HG03571 (cell line): ENCODE data around the gene DKK1.

ENCODE experiments used
- ATAC-seq: cut with Tn5 transposase; IDR thresholded peaks from one replicate; pipeline ENCODE4 v1.9.1; 2021; ENCODE audit not compliant: unreplicated experiment

The DKK1 gene

DNA sequence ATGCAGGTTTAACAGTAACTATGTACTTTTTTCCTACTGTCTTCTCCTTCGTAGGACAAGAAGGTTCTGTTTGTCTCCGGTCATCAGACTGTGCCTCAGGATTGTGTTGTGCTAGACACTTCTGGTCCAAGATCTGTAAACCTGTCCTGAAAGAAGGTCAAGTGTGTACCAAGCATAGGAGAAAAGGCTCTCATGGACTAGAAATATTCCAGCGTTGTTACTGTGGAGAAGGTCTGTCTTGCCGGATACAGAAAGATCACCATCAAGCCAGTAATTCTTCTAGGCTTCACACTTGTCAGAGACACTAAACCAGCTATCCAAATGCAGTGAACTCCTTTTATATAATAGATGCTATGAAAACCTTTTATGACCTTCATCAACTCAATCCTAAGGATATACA, 2.4 kb downstream of the DKK1 start:
- no peak for ATAC-seq

DNA sequence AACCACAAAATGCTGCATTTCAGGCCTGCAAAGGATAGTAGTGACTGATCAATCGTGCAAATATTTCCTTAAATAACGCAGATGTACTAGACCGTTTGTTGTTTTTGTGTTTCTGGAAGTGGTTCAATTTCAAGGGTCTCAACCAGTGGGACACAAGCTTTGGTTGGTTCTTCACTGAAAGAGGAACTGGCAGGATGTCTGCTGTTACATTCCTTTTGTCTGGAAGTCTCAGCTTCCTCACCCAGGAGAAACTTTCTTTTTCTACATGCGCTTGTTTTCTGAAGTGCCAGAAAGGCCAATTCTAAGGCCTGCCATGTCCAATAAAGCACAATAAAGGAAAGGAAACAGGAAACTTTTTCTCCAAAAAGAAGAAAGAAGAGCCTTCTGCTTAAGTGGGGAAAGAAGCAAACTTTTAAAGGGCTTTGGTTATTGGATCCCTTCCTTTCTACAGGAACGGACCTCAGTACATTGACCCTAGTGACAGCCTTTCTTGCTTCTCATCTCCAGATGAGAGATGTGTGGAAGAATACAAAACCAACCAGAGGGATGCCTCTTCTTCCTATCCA, 4.1 kb downstream of the DKK1 start:
- ATAC-seq: no peak

DNA sequence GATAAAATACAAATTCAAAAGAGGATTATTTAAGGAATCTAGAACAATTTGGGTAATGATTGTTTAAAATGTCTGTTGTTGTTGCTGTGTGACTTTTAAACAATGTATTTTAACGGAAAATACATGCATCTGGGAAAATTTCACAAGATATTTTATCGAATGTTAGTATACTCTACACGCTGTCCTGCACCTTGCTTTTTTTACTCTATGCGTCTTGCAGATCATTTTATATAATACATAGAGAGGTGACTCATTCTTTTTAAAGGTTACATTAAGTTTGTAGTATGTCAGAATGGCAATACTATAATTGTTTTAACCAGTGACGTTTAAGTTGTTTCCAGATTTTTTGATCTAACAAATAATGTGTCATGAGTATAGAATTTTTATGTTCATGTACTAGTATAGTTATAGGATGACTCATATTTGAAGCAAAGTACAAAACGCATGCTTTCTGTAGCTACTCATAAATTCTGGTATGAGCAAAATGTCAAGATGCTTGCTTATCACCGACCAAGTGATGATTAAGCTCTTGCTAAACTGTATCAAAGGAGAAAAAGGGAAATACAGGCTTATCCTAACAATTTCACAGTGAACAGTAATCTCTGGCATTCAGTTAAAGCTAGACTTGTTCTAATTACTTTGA, 4.9 kb downstream of the DKK1 start:
- no peak for ATAC-seq

DNA sequence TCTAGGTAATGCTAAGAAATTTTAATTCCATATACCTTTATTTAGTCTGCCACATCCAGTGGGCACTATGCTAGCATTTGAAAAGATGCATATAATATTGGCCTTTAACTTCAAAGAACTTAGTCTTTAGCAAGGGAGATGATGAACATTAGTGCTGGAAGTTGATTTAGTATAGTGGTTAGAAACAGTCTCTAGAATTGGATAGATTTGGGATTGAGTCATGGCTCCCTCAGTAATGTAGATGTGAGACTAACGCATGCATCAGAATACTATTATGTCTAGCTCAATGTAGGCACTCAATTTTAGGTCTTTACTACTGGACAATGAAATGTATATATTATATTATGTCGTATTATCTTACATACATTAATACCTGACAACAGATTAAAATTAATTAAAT, 5.8 kb downstream of the DKK1 start:
- no peak for ATAC-seq

DNA sequence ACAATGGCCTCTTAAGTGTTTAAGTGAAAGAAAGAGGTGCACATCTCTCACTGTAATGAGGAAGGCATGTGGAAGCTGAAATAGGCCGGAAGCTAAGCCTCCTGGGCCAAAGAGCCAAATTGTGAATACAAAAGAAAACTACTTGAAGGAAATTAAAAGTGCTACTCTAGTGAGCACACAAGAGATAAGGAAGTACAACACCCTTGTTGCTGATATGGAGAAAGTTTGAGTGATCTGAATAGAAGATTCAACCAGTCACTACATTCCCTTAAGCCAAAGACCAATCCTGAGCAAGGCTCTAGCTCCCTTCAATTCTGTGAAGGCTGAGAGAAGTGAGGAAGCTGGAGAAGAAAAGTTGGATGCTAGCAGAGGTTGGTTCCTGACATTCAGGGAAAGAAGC, 8.2 kb downstream of the DKK1 start:
- ATAC-seq: no peak

DNA sequence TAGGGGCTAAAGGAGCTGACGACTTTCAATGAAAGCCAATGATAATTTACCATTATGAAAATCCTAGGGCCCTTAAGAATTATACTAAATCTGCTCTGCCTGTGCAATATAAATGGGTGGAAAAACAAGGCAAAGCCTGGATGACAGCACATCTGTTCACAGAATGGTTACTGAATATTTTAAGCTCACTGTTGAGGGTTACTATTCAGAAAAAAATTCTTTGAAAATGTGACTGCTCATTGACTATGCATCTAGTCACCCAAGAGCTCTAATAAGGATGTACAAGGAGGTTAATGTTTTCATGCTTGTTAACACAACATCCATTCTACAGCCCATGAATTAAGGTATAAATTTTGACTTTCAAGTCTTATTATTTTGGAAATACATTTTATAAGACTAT, 8.9 kb downstream of the DKK1 start:
- ATAC-seq: no peak

DNA sequence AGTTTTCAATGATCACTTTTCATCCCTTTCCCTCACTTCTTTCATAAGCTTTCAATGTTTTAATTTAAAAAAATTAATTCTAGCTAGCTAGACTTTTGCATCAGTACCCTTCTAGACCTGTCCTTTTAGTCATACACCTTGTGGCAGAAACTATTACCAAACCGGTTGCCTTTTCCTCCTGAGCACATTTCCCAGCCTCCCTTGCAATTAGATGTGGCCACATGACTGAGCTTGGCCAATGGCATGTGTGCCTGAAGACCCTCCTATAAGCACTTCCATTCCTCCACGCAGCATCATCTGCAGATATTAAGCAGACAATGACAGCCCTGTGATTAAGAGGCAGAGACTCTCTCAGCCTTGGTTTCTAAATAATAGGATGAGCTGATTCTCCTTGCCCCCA, 12.3 kb downstream of the DKK1 start:
- no peak for ATAC-seq

DNA sequence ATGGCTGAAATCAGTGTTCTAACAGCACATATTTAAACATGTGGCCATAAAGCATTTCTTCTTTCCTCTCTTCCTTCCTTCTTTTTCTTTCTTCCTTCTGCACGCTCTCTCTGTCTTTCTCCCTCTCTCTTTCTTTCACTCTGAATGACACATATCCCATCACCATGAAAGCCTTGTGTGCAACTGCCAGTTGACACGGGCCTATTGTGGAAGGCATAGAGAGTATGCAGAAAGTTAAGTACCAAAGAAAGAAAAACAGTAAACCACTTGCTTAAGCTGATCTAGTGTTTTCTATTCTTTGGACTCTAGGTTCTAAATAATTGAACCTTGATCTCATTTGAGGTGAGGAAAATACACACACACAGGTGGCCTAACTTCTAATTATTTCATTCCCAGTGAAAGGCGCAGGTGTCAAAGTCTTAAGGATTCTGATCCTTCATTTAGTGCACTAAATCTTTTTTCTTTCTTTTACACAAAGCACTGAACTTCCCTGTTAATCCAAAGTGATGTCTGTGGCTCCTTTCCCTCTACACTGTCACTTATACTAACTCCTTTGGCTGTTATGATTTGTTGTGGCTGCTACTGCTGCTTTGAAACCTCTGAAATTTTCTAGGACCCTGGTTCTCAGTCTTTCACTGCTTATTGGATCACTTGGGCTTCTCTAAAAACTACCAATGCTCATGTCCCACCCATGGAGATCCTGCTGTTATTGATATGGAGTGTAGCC, 17.7 kb downstream of the DKK1 start:
- no peak for ATAC-seq

DNA sequence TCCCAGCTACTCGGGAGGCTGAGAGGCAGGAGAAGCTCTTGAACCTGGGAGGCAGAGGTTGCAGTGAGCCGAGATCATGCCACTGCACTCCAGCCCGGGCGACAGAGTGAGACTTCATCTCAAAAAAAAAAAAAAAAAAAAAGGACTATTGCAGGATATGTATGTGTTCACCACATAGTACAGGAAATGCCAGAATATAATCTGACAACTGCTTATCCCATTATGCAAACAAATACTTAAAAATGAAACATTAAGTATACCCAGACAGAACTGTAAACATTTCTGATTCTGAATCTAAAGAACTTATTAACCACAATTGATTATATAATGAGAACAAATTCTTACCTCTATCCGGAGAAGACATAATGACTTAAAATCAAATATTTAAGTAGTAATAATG, 18.7 kb downstream of the DKK1 start:
- ATAC-seq: no peak

DNA sequence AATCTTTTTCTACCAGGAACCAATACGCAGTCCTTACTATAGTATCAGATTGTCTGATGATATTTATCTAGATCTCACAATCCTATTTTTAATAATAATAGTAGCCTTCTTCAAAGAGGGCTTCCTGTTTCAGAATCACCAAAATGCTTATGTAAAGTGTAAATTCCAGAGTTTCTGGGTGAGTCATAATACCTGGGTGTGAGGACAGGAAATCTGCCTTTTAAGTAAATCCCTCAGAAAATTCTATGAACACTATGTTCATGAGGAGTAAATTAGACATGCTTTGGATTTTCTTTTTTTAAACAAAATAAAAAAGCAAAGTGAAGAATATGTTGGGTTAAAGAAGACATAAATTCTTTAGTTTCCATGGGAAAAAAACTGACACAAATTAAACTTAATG, 20.5 kb downstream of the DKK1 start:
- no peak for ATAC-seq

DNA sequence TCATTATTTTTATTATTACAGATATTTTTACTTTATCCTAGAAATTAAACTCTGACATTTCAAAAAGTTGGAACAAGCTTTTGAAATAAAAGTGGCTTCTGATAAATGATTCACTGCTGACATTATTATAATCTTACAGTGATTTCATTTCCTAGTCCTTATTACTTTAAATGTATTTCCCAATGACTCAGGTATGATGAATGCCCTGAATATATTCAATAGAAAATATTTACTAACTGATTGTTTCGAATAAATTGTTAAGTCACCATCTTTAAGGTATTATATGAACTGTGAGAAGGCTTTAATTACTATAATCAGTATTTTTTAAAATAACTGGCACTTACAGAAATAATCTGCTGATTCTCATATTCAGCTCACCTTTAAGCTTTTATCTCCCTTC, 21.6 kb downstream of the DKK1 start:
- ATAC-seq: no peak

DNA sequence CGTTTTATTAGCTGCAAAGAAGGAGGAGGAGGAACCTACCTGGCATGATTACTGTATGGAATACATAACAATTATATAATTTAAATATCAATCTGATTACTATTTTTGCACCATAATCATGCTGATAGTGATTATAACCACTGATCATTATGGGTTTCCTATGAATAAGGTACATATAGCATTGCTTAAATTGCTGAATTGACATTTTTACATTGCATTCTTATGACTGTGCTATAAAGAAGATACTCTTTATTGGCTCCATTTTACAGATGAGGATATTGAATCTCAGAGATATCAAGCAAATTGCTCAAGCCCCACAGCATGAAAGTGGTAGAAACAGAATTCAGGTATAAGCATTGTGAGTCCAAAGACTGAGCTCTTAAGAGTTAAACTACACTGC, 23.1 kb downstream of the DKK1 start:
- ATAC-seq: no peak

DNA sequence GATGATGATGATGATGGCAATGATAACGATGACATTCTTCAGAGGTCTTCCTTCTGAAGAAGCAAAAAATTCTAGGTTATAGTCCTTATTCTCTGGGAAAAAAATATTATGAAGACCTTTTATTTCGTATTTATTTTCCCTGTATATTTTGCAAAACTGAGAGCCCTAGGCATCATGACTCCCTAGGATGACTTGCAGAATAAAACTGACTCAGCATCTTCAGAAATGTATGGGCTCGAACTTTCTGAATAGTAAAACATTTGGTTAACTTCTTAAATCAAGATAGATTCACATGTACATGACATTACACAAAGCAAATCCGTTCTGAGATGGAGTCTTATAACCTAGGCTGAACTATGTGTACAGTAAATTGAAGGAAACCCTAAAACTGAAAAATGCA, 29.4 kb downstream of the DKK1 start:
- no peak for ATAC-seq

DNA sequence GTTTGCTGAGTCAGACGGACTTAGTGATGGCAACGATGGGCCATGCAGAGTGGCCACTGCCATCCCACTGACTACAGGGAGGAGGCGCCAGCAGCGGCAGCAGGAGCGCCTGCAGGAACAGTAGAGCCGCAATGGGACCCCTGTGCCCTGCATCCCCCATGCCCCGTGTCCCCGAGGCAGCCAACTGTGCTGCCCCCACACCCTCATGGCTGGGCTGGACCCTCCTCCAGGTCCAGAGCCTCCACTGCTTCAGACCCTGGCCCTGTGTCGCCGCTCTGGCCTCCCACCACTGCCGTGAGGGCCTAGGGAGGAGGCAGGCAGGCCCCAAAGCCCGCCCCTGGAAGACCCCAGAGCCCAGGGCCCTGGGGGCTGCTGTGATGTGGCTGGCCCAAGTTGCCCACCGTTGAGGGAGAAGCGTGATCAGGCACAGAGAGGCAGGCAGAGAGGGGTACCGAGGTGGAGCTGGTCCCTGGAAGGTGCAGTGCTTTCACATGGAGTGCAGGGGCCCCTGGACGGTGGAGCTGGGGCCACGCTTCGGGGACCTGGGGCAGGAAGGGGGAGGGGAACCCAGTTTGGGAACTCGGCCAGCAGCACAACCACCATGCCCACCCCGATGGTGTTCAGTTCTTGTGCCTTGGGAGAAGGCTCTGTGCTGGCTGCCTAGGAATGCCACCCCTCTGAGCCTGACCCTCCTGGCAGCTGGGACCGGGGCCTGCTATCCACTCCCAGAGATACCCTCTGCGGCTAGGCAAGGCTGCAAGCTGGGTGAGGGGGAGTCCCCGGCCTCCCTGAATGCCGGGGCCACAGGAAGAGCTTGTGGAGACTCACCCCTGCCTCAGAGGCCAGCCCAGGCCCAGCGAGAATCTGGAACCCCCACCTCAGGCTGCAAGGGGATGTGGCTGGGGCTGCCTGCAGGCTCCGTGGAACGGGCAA, 32.6 kb downstream of the DKK1 start:
- ATAC-seq: no peak

DNA sequence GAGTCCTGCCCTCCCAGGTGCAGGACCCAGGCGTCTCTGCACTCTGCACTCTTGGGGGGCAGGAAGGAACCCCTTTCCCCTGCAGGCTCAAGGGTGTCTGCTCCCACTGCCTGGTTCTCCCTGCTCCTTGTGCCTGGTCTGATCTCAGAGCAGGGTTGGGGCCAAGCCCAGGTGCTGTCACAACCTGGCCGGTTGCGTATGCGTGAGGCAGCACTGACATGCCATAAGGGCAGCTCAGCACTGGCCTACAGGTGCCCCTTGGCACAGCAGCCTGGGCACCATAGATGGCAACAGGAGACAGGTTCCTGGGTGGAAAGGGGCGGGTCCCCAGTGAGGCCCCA, 33.2 kb downstream of the DKK1 start:
- no peak for ATAC-seq

DNA sequence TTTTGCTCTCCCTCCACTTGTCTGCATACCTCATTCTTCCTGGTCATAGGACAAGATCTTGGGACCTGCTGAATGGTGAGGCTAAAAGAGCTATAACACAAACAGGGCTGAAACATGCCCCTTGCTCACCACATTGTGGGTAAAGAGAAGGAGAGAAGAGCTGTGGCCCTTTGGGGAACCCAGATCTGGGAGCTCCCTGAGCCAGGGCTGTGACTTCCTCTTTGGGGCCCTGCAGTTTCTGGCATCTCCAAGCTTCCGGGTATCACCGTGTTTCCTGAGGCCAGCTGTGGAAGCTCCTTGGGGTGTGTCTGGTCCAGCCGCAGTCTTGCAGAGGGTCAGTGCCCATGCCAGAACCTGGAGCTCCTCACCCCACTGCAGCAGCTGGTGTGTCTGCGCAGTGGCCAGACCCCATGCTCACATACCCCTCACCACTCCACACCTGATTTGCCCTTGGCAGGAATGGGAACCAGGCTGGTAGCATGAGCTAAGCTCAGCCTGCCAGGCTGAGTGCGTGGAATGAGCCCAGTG, 34.0 kb downstream of the DKK1 start:
- ATAC-seq: no peak

DNA sequence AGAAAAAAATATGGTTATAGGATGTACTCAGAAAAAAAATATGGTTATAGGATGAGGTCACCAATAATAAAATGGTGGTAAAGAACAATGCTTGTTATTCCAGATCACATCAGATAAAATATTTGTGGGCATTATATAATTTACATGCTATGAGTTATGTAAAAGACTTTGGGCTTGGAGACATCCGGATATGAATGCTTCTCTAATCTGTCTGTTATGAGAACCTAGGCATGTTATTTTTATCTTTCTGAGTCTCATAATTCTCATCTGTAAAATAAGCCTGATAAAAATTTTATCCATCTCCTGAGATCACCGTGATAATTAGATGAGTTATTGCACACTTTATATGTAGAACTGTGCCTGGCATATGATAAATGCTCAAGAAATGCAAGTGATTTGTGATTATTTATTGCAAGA, 37.8 kb downstream of the DKK1 start:
- ATAC-seq: no peak

DNA sequence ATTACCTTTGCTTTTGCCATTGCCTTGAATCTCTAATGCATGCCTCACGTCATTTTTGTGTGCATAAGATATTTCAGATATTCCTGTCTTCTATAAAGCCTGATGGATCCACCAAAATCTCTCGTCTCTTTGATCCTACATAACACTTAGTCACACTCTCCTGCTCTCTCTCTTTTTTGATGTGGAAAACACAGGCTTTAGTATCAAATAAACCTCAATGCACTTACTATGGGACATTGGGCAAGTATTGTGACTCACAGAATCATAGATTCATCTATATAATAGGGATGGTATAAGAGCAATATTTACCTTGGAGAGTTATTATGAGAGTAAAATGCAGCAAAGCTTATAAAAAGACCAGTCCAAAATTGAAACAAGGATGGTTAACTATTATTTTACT, 39.1 kb downstream of the DKK1 start:
- ATAC-seq: no peak

DNA sequence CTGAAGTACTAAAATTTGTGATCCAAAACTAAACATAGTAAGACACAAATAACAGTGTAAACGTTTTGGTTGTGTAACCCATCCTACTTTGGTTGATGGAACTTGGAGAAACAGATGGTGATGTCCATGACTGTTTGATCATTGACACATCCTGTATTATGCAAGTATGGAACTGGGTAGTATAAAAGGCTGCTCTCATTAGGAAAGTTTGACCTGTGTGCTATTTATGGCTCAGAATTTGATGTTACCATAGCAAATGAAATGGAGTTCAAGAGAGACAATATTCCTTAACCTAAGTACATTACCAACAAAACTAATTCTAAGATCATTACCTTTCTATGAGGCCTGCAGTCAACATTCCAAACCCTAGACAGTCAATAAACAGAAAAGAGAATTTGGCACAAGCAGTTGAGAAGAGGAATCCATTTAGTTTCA, 39.9 kb downstream of the DKK1 start:
- no peak for ATAC-seq

DNA sequence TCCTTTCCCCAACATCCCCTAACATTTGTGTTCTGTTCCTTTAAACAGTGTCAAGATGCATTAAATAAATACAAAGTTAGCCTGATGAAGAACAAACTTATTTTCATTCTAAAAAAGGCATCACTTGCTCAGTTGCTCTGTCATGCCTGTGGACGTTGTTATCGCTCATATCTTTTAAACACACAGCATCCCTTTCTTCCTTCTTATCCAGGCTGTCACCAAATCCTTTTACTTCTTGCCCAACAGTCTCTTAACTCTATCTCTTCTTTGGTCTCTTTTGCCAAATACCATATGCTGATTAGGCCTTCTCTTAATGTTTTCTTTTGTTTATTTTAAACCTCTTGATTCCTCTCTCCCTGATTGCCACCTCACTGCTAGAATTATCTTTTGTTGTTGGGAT, 43.9 kb downstream of the DKK1 start:
- no peak for ATAC-seq

DNA sequence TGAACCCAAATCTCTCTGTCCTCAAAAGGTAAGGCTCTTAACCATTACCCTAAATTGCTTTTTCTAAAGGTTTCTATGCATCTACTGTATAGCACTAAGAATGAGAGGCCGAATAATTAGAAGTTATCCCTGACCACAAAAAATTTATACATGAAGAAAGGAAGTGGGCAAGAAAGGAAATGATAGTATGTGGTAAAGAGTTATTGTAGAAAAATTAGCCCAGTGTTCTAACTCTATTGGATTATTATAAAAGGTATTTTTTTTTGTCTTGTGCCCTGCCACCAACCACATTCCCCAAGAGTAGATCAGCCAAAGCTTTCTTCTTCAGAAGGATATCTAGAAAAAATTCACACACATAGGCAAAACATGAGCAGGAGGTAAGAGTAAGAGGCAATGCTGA, 45.4 kb downstream of the DKK1 start:
- no peak for ATAC-seq
